Pancreas (tissue), 10 donors: ENCODE data around the gene SYNE4. TPM values are rescaled to one million over a fixed set of nuclear protein-coding genes. Genes with fewer than 3 reads are reported as not detected.

Source experiments
- ATAC-seq, 4 donors: fragments of 200-7000 bp; cut with Tn5 transposase; one replicate each; pipeline versions ENCODE4 v1.8.0 to v1.9.1; 2020; ENCODE audit warnings: mild to moderate bottlenecking in 4 of 4, moderate library complexity in 4 of 4
- DNase-seq, 6 donors: peaks; one replicate each; pipeline ENCODE4 v3.0.0-alpha.2; 2020
- FAIRE-seq: peaks from 2 replicates; lab custom pipeline; 2012; peaks lifted over from hg19 to GRCh38; lab: Jason Lieb, UNC
- H3K27ac ChIP-seq, 4 donors: fragments of 200-600 bp; sonication (generic); 1 replicate in 3 of 4; 2 replicates in 1 of 4; pipeline versions ENCODE4 v1.5.0 to v1.8.0; 2020
- H3K27me3 ChIP-seq, 4 donors: fragments of 200-600 bp; one replicate each; pipeline ENCODE4 v1.8.0; 2021
- H3K36me3 ChIP-seq, 3 donors: fragments of 200-600 bp; sonication (generic) in 1 of 3; one replicate each; pipeline versions ENCODE4 v1.5.0 to v1.8.0; 2020 to 2021
- H3K4me1 ChIP-seq, 3 donors: fragments of 200-600 bp; one replicate each; pipeline ENCODE4 v1.8.0; 2021
- H3K4me3 ChIP-seq, 4 donors: fragments of 200-600 bp; sonication (generic) in 2 of 4; one replicate each; pipeline versions ENCODE4 v1.5.0 to v1.8.0; 2020 to 2021
- H3K9me3 ChIP-seq, 4 donors: fragments of 200-600 bp; one replicate each; pipeline ENCODE4 v1.8.0; 2021
- WGBS, 2 donors: extraction: QIAGEN DNeasy Blood & Tissue Kit; methylation state at CpG; one replicate each; pipeline ENCODE4 v1.1.7; 2013; 5-methylcytosine and 5-hydroxymethylcytosine counted together
- intact Hi-C, 3 donors: fragments of 100-400 bp; cut with DNase I; formaldehyde crosslinking; loops; one replicate each; pipeline versions ENCODE4 v1.11.1 to v1.14.2; 2022
- polyA plus RNA-seq, 2 donors: library from polyadenylated mRNA; stranded (reverse); fragments of 200-250 nt; gene quantifications; one replicate each; pipeline ENCODE4 v1.2.3, GENCODE V29; 2013
- total RNA-seq, 6 donors: library from RNA; stranded (reverse); fragmentation: NEBNext Ultra II Directional in 4 of 6; extraction: Animal tissue kit (Norgen Biotek cat#: 25700) in 4 of 6; gene quantifications; one replicate each; pipeline versions ENCODE4 v1.2.1 to v1.2.4, GENCODE V29; 2021 to 2023
- TF ChIP-seq, protein P1 (sequence below), 4 donors: fragments of 200-600 bp; sonication (generic) in 3 of 4; IDR thresholded peaks; one replicate each; pipeline versions ENCODE4 v1.5.0 to v1.8.0; 2021; ENCODE audit warnings: antibody characterized with exemption in 4 of 4
- donor health status: healthy with polysubstance abuse.
- donor health status: DM: no; HTN: no; CAD: no; lungs with moderate emphysema.
- donor health status: DM: no; HTN: no; CAD: no.
- donor health status: control.
- donor health status: control.
- donor health status: Bipolar disorder and iron deficiency.
- donor health status: DM: yes; HTN: yes; CAD: no.
- donor health status: DM: no; HTN: no; CAD: no.
- donor health status: DM: no; HTN: no; CAD: no.
- donor health status: DM: yes; HTN: yes; CAD: no.

The SYNE4 gene
- total and polyA plus RNA-seq, 8 donors = 2.6 to 14.3 (median 4.7) TPM

DNA sequence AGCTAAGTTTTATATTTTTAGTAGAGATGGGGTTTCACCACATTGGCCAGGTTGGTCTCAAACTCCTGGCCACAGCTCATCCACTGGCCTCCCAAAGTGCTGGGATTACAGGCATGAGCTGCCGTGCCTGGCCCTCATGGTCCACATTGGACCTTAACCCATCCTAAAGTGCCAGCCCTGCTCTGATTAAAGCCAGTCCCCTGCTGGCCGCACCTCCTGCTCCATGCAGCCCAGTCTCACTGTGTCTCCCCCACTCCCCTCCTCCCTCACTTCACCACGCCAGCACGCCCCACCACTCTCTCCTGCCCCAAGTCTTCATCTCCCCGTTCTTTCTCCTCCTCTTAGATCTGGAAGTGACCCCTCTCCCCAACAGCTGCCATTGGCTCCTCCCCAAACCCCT is 30.3 kb downstream of the SYNE4 start:
- no peaks in the 10 kb centered on the region for H3K27me3 ChIP-seq
- H3K9me3 ChIP-seq = no peaks in the 10 kb centered on the region
- intact Hi-C loops = no loop called here
- TF ChIP-seq, protein P1, sequence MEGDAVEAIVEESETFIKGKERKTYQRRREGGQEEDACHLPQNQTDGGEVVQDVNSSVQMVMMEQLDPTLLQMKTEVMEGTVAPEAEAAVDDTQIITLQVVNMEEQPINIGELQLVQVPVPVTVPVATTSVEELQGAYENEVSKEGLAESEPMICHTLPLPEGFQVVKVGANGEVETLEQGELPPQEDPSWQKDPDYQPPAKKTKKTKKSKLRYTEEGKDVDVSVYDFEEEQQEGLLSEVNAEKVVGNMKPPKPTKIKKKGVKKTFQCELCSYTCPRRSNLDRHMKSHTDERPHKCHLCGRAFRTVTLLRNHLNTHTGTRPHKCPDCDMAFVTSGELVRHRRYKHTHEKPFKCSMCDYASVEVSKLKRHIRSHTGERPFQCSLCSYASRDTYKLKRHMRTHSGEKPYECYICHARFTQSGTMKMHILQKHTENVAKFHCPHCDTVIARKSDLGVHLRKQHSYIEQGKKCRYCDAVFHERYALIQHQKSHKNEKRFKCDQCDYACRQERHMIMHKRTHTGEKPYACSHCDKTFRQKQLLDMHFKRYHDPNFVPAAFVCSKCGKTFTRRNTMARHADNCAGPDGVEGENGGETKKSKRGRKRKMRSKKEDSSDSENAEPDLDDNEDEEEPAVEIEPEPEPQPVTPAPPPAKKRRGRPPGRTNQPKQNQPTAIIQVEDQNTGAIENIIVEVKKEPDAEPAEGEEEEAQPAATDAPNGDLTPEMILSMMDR (IDR thresholded peaks at IDR 0.05) = no peak
- H3K27ac ChIP-seq = no peak overlapping the region
- DNase-seq (no peak), FAIRE-seq (no peak), ATAC-seq (no peak)
- H3K4me3 ChIP-seq = no peak overlapping the region
- no peaks in the 10 kb centered on the region for H3K4me1 ChIP-seq
- 42 to 43% methylated on average over 5 of the region's 5 CpGs for WGBS, 2 donors
- H3K36me3 ChIP-seq = no peaks in the 10 kb centered on the region

DNA sequence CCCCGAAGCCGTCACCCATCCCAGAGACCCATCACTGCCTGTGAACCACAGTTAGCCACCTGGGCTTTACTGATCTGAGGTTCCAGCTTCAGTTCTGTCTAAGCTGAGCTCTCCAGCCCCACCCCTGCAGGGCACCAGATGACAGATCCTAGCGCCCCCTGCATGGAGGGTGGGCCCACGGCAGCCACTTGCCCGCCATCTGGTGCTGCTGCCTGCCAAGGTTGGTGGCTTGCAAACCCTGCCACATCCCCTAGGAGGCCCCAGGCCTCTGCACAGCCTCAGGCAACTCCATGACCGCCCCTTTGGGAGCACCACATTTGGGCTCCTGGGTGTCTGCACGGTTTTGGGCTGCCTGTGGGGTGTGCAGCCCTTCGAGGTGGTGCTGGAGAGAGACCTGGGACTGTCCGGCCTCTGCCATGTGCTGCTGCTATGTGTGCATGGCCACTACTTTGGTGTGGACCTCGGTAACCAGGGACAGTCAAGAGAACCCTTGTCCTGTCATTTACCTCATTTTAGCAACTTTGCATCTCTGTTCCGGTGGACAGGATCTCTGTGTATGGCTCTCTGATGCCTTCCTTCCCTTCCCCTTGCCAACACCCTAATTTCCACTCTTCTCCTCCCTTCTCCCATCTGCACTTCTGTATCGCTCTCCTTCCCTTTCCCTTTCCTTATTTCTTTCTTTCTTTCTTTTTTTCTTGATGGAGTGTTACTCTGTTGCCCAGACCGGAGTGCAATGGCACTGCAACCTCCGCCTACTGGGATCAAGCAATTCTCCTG is 31.0 kb downstream of the SYNE4 start:
- H3K4me1 ChIP-seq = no peaks in the 10 kb centered on the region
- FAIRE-seq (no peak), ATAC-seq (no peak), DNase-seq (no peak)
- WGBS, 2 donors = 48 to 53% methylated on average over 14 of the region's 14 CpGs
- intact Hi-C loops = no loop called here
- TF ChIP-seq, protein P1 (IDR thresholded peaks at IDR 0.05) = no peak
- H3K36me3 ChIP-seq = no peaks in the 10 kb centered on the region
- H3K27ac ChIP-seq = no peak overlapping the region
- no peaks in the 10 kb centered on the region for H3K27me3 ChIP-seq
- H3K9me3 ChIP-seq = no peaks in the 10 kb centered on the region
- H3K4me3 ChIP-seq = no peak overlapping the region

DNA sequence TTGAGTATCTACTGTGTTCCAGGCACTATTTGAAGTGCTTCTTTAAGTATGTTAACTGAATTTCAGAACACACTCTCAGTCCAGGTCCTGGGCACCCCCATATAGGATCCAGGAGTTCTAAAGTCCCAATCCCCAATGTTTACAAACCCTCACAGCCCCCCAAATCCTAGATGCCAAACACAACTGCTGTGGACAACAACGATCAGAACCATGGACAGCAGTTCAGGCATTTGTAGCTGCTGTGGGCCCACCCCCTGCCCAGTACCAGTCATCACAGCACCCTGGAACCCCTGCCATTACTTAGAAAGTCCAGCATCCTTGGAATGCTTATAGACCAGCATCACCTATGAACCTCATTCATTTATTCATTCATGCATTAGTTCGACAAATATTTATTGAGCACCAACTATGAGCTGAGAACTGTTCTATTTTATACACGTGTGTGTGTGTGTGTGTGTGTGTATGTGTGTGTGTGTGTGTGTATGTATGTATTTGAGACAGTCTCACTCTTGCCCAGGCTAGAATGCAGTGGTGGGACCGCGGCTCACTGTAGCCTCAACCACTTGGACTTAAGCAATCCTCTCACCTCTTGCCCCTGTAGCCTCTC is 32.9 kb downstream of the SYNE4 start:
- no peaks in the 10 kb centered on the region for H3K9me3 ChIP-seq
- no peaks in the 10 kb centered on the region for H3K27me3 ChIP-seq
- WGBS, 2 donors = 29 to 38% methylated on average over 5 of the region's 5 CpGs
- H3K27ac ChIP-seq = no peak overlapping the region
- H3K4me3 ChIP-seq = no peak overlapping the region
- H3K36me3 ChIP-seq = no peaks in the 10 kb centered on the region
- intact Hi-C loops = no loop called here
- no peak for DNase-seq
- TF ChIP-seq, protein P1 (IDR thresholded peaks at IDR 0.05) = no peak
- no peaks in the 10 kb centered on the region for H3K4me1 ChIP-seq
- no peak for FAIRE-seq
- peak in 1 of 4 donors; percentile 48 for ATAC-seq

DNA sequence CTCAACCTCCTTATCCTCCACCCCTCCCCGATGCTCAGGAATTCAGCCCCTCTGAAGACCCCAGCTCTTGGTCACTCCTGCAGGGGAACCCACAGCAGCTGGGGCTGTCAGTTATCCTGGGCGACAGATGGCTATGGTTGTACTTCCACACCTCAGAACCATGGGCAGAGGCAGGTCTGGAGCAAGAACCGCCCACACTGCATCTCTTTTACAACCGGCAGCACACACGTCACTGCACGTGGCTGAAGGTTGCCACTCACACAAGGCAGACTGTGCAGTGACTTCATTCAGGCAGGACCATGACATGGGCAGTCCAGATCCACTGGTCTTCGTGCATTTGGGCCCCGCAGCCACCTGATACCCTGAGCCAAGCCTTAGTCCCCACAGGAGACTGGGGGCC is 35.1 kb downstream of the SYNE4 start:
- WGBS, 2 donors = 38 to 44% methylated on average over 8 of the region's 8 CpGs
- Histone ChIP-seq H3K27me3 (no peaks in the 10 kb centered on the region), H3K36me3 (no peaks in the 10 kb centered on the region), H3K4me3 (no peak overlapping the region), H3K9me3 (no peaks in the 10 kb centered on the region), H3K27ac (no peak overlapping the region), H3K4me1 (no peaks in the 10 kb centered on the region)
- TF ChIP-seq, protein P1 (IDR thresholded peaks at IDR 0.05) = no peak
- FAIRE-seq (no peak), DNase-seq (no peak), ATAC-seq (no peak)
- intact Hi-C loops = no loop called here

DNA sequence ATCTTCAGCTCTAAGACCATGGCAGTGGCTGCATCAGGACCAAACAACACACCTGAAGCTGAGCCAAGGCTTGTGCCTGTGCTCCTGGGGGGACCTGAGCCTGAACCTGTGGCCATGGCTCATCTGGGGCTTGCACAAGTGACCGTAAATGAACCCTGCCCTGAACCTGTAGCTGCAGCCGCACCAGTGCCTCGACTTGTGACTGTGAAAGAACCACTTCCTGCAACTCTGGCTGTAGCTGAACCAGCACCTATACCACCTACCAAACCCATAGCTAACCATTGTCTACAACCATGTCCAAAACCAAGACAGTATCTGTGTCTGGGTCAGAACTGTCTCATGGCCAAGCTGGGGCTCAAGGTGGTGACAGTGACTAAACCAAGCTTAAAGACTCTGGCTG is 41.8 kb downstream of the SYNE4 start:
- no peak for DNase-seq
- H3K36me3 ChIP-seq = no peaks in the 10 kb centered on the region
- WGBS, 2 donors = 67% methylated on average over 3 of the region's 3 CpGs
- H3K9me3 ChIP-seq = no peaks in the 10 kb centered on the region
- H3K4me3 ChIP-seq = no peak overlapping the region
- H3K4me1 ChIP-seq = no peaks in the 10 kb centered on the region
- ATAC-seq = no peak
- no peaks in the 10 kb centered on the region for H3K27me3 ChIP-seq
- TF ChIP-seq, protein P1 (IDR thresholded peaks at IDR 0.05) = no peak
- FAIRE-seq = no peak
- intact Hi-C loops = no loop called here
- H3K27ac ChIP-seq = no peak overlapping the region
